GM23338 (cell line): ENCODE results near the gene IGF1. TPM values are rescaled to one million over a fixed set of nuclear protein-coding genes. Genes with fewer than 3 reads are reported as not detected.

ENCODE experiments used
- ATAC-seq: fragments of 200-7000 bp; cut with Tn5 transposase; 3 replicates; pipeline ENCODE4 v1.9.1; 2020
- DNase-seq: peaks from one replicate; pipeline ENCODE4 v3.0.0-alpha.2; 2015; ENCODE audit warnings: low spot score
- H2AFZ ChIP-seq: fragments of 200-600 bp; sonication (generic); 2 replicates; pipeline ENCODE4 v1.8.0; 2016; ENCODE audit warnings: antibody characterized with exemption, mild to moderate bottlenecking, moderate library complexity
- H3F3A ChIP-seq: fragments of 200-600 bp; sonication (generic); replicated peaks from 2 replicates; pipeline ENCODE4 v1.8.0; 2017; ENCODE audit warnings: antibody characterized with exemption, mixed run types, low read depth
- H3K27ac ChIP-seq: fragments of 200-600 bp; sonication (generic); 2 replicates; pipeline ENCODE4 v1.6.1; 2016; ENCODE audit warnings: low read depth
- H3K27me3 ChIP-seq: fragments of 200-600 bp; sonication (generic); 2 replicates; pipeline ENCODE4 v1.8.0; 2016; ENCODE audit warnings: mild to moderate bottlenecking, mixed run types, moderate library complexity; ENCODE audit not compliant: insufficient read depth
- H3K36me3 ChIP-seq: fragments of 200-600 bp; sonication (generic); 2 replicates; pipeline ENCODE4 v1.8.0; 2016; ENCODE audit warnings: mild to moderate bottlenecking; ENCODE audit not compliant: insufficient read depth
- H3K4me1 ChIP-seq: fragments of 200-600 bp; sonication (generic); 2 replicates; pipeline ENCODE4 v1.8.0; 2016; ENCODE audit warnings: mild to moderate bottlenecking, moderate library complexity; ENCODE audit not compliant: insufficient read depth
- H3K4me2 ChIP-seq: fragments of 200-600 bp; sonication (generic); 2 replicates; pipeline ENCODE4 v1.7.1; 2017; ENCODE audit warnings: mixed run types
- H3K4me3 ChIP-seq: fragments of 200-600 bp; sonication (generic); 2 replicates; pipeline ENCODE4 v1.6.1; 2016; ENCODE audit warnings: mixed run types
- H3K79me2 ChIP-seq: fragments of 200-600 bp; sonication (generic); replicated peaks from 2 replicates; pipeline ENCODE4 v1.8.0; 2017; ENCODE audit warnings: mild to moderate bottlenecking; ENCODE audit not compliant: insufficient read depth
- H3K9me2 ChIP-seq: fragments of 200-600 bp; sonication (generic); 2 replicates; pipeline ENCODE4 v1.8.0; 2017; ENCODE audit not compliant: insufficient read depth
- H4K20me1 ChIP-seq: fragments of 200-600 bp; sonication (generic); replicated peaks from 2 replicates; pipeline ENCODE4 v1.8.0; 2017; ENCODE audit warnings: mild to moderate bottlenecking; ENCODE audit not compliant: insufficient read depth
- H3K27ac Mint-ChIP-seq: 2 replicates; pipeline ENCODE4 v1.8.0; 2020; ENCODE audit warnings: inconsistent platforms, mild to moderate bottlenecking, moderate library complexity, mixed read lengths
- H3K27me3 Mint-ChIP-seq: 3 replicates; pipeline ENCODE4 v1.8.0; 2022; ENCODE audit warnings: low read depth, mild to moderate bottlenecking, moderate library complexity, mixed read lengths, inconsistent platforms; ENCODE audit not compliant: insufficient read depth, poor library complexity
- H3K36me3 Mint-ChIP-seq: 3 replicates; pipeline ENCODE4 v1.8.0; 2021; ENCODE audit warnings: low read depth, mild to moderate bottlenecking, inconsistent platforms, moderate library complexity, mixed read lengths
- H3K4me1 Mint-ChIP-seq: 3 replicates; pipeline ENCODE4 v1.8.0; 2020; ENCODE audit warnings: mild to moderate bottlenecking, inconsistent platforms, mixed read lengths
- H3K4me3 Mint-ChIP-seq: 3 replicates; pipeline ENCODE4 v1.8.0; 2021; ENCODE audit warnings: moderate library complexity, mild to moderate bottlenecking, inconsistent platforms, mixed read lengths
- H3K9me3 Mint-ChIP-seq: 3 replicates; pipeline ENCODE4 v1.8.0; 2020; ENCODE audit warnings: moderate library complexity, mild to moderate bottlenecking, inconsistent platforms, mixed read lengths
- CREB1 ChIP-seq: fragments of 250-450 bp; sonication (Bioruptor Pico); IDR thresholded peaks from 2 replicates; pipeline ENCODE4 v1.5.0; 2020; ENCODE audit warnings: low read depth, mild to moderate bottlenecking, moderate library complexity
- CTCF ChIP-seq, 2 experiments: fragments of 200-600 bp in 1 of 2; sonication (generic) in 1 of 2; conservative IDR thresholded peaks; 2 replicates each; pipeline versions ENCODE4 v1.5.1 to v1.6.1; 2016 to 2017; ENCODE audit warnings: antibody characterized with exemption in 2 of 2, low read depth in 2 of 2, mild to moderate bottlenecking in 2 of 2, moderate library complexity in 1 of 2
- ETS1 ChIP-seq: IDR thresholded peaks from 2 replicates; pipeline ENCODE4 v1.6.1; 2016; ENCODE audit warnings: antibody characterized with exemption
- EZH2 ChIP-seq: fragments of 200-600 bp; sonication (generic); IDR thresholded peaks from one replicate; pipeline ENCODE4 v1.8.0; 2017; ENCODE audit warnings: antibody characterized with exemption, mild to moderate bottlenecking, low read depth; ENCODE audit not compliant: unreplicated experiment
- EZH2phosphoT487 ChIP-seq: fragments of 200-600 bp; sonication (generic); IDR thresholded peaks from one replicate; pipeline ENCODE4 v1.8.1; 2018; ENCODE audit warnings: antibody characterized with exemption; ENCODE audit not compliant: unreplicated experiment
- JUNB ChIP-seq: IDR thresholded peaks from one replicate; pipeline ENCODE4 v1.6.1; 2016; ENCODE audit warnings: antibody characterized with exemption; ENCODE audit not compliant: unreplicated experiment
- NANOG ChIP-seq: IDR thresholded peaks from 2 replicates; pipeline ENCODE4 v1.6.1; 2016; ENCODE audit warnings: antibody characterized with exemption, borderline replicate concordance
- POLR2AphosphoS5 ChIP-seq: IDR thresholded peaks from 2 replicates; pipeline ENCODE4 v1.6.1; 2016; ENCODE audit warnings: antibody characterized with exemption, low read depth
- STAT1 ChIP-seq: IDR thresholded peaks from one replicate; pipeline ENCODE4 v1.6.1; 2016; ENCODE audit warnings: antibody characterized with exemption; ENCODE audit not compliant: unreplicated experiment
- ZNF114 ChIP-seq: fragments of 250-450 bp; sonication (Bioruptor Pico); IDR thresholded peaks from 2 replicates; pipeline ENCODE4 v1.5.0; 2020; ENCODE audit warnings: mild to moderate bottlenecking, moderate library complexity
- ZNF331 ChIP-seq: fragments of 250-450 bp; sonication (Bioruptor Pico); IDR thresholded peaks from 2 replicates; pipeline ENCODE4 v1.5.0; 2020; ENCODE audit warnings: low read depth, mild to moderate bottlenecking, moderate library complexity
- polyA plus RNA-seq: library from polyadenylated mRNA; unstranded; fragments of >200 nt; fragmentation: Nextera tagmentation; extraction: Ambion mirVana; gene quantifications from 2 replicates; pipeline ENCODE4 v1.2.1, GENCODE V29; 2016
- total RNA-seq: library from RNA; depleted of rRNA; stranded (reverse); fragments of >200 nt; shearing (Covaris generic); gene quantifications from 2 replicates; pipeline ENCODE4 v1.2.3, GENCODE V29; 2014
- TF ChIP-seq, protein P1 (sequence below): IDR thresholded peaks from one replicate; pipeline ENCODE4 v1.6.1; 2018; ENCODE audit warnings: antibody characterized with exemption; ENCODE audit not compliant: unreplicated experiment
- TF ChIP-seq, protein P2 (sequence below): fragments of 250-450 bp; sonication (Bioruptor Pico); IDR thresholded peaks from 2 replicates; pipeline ENCODE4 v1.5.0; 2020; ENCODE audit warnings: mild to moderate bottlenecking, moderate library complexity

IGF1 gene
- total and polyA plus RNA-seq, 2 experiments from 2014 or later: 0.29 TPM; not detected in 1

- H4K20me1 ChIP-seq: no peaks in the 10 kb centered on the region
- no peaks in the 10 kb centered on the region for H3K36me3 ChIP-seq
- H3K9me2 ChIP-seq: no peaks in the 10 kb centered on the region
- Mint-ChIP-seq H3K9me3 (no peaks in the 10 kb centered on the region), H3K4me3 (no peak overlapping the region), H3K4me1 (no peaks in the 10 kb centered on the region; the same call in 2 of the 3 replicates), H3K27me3 (peaks cover 4% of the 10 kb centered on the region), H3K27ac (no peak overlapping the region), H3K36me3 (no peaks in the 10 kb centered on the region)
- ATAC-seq (no peak), DNase-seq (no peak)
- H3K4me3 ChIP-seq: no peak overlapping the region
- no peak for TF ChIP-seq ETS1
- no peak for TF ChIP-seq STAT1
- TF ChIP-seq NANOG: no peak
- TF ChIP-seq CREB1 (CRISPR knock-in tag): no peak
- TF ChIP-seq, protein P1, sequence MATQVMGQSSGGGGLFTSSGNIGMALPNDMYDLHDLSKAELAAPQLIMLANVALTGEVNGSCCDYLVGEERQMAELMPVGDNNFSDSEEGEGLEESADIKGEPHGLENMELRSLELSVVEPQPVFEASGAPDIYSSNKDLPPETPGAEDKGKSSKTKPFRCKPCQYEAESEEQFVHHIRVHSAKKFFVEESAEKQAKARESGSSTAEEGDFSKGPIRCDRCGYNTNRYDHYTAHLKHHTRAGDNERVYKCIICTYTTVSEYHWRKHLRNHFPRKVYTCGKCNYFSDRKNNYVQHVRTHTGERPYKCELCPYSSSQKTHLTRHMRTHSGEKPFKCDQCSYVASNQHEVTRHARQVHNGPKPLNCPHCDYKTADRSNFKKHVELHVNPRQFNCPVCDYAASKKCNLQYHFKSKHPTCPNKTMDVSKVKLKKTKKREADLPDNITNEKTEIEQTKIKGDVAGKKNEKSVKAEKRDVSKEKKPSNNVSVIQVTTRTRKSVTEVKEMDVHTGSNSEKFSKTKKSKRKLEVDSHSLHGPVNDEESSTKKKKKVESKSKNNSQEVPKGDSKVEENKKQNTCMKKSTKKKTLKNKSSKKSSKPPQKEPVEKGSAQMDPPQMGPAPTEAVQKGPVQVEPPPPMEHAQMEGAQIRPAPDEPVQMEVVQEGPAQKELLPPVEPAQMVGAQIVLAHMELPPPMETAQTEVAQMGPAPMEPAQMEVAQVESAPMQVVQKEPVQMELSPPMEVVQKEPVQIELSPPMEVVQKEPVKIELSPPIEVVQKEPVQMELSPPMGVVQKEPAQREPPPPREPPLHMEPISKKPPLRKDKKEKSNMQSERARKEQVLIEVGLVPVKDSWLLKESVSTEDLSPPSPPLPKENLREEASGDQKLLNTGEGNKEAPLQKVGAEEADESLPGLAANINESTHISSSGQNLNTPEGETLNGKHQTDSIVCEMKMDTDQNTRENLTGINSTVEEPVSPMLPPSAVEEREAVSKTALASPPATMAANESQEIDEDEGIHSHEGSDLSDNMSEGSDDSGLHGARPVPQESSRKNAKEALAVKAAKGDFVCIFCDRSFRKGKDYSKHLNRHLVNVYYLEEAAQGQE: no peak
- no peak for TF ChIP-seq ZNF114
- TF ChIP-seq CTCF (conservative IDR thresholded peaks at IDR 0.05; ENCODE audit: low read depth in 2 of 2): no peak
- TF ChIP-seq EZH2phosphoT487: no peak
- TF ChIP-seq, protein P2, sequence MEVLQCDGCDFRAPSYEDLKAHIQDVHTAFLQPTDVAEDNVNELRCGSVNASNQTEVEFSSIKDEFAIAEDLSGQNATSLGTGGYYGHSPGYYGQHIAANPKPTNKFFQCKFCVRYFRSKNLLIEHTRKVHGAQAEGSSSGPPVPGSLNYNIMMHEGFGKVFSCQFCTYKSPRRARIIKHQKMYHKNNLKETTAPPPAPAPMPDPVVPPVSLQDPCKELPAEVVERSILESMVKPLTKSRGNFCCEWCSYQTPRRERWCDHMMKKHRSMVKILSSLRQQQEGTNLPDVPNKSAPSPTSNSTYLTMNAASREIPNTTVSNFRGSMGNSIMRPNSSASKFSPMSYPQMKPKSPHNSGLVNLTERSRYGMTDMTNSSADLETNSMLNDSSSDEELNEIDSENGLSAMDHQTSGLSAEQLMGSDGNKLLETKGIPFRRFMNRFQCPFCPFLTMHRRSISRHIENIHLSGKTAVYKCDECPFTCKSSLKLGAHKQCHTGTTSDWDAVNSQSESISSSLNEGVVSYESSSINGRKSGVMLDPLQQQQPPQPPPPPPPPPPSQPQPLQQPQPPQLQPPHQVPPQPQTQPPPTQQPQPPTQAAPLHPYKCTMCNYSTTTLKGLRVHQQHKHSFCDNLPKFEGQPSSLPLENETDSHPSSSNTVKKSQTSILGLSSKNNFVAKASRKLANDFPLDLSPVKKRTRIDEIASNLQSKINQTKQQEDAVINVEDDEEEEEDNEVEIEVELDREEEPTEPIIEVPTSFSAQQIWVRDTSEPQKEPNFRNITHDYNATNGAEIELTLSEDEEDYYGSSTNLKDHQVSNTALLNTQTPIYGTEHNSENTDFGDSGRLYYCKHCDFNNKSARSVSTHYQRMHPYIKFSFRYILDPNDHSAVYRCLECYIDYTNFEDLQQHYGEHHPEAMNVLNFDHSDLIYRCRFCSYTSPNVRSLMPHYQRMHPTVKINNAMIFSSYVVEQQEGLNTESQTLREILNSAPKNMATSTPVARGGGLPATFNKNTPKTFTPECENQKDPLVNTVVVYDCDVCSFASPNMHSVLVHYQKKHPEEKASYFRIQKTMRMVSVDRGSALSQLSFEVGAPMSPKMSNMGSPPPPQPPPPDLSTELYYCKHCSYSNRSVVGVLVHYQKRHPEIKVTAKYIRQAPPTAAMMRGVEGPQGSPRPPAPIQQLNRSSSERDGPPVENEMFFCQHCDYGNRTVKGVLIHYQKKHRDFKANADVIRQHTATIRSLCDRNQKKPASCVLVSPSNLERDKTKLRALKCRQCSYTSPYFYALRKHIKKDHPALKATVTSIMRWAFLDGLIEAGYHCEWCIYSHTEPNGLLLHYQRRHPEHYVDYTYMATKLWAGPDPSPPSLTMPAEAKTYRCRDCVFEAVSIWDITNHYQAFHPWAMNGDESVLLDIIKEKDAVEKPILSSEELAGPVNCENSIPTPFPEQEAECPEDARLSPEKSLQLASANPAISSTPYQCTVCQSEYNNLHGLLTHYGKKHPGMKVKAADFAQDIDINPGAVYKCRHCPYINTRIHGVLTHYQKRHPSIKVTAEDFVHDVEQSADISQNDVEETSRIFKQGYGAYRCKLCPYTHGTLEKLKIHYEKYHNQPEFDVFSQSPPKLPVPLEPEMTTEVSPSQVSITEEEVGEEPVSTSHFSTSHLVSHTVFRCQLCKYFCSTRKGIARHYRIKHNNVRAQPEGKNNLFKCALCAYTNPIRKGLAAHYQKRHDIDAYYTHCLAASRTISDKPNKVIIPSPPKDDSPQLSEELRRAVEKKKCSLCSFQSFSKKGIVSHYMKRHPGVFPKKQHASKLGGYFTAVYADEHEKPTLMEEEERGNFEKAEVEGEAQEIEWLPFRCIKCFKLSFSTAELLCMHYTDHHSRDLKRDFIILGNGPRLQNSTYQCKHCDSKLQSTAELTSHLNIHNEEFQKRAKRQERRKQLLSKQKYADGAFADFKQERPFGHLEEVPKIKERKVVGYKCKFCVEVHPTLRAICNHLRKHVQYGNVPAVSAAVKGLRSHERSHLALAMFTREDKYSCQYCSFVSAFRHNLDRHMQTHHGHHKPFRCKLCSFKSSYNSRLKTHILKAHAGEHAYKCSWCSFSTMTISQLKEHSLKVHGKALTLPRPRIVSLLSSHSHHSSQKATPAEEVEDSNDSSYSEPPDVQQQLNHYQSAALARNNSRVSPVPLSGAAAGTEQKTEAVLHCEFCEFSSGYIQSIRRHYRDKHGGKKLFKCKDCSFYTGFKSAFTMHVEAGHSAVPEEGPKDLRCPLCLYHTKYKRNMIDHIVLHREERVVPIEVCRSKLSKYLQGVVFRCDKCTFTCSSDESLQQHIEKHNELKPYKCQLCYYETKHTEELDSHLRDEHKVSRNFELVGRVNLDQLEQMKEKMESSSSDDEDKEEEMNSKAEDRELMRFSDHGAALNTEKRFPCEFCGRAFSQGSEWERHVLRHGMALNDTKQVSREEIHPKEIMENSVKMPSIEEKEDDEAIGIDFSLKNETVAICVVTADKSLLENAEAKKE: no peak
- TF ChIP-seq ZNF331: no peak
- TF ChIP-seq EZH2: no peak
- no peak for TF ChIP-seq POLR2AphosphoS5
- no peak for TF ChIP-seq JUNB
- no peak overlapping the region for H3K27ac ChIP-seq
- H2AFZ ChIP-seq: no peak overlapping the region
- no peaks in the 10 kb centered on the region for H3K4me1 ChIP-seq
- no peak overlapping the region for H3K4me2 ChIP-seq
- H3K27me3 ChIP-seq: no peaks in the 10 kb centered on the region
- no peaks in the 10 kb centered on the region for H3F3A ChIP-seq
- no peaks in the 10 kb centered on the region for H3K79me2 ChIP-seq
Observed at GRCh38 chr12:102413396-102413795, 67.0 kb downstream of the IGF1 start.
